ENCODE measurements around the gene RSBN1.
"Not testable (repeated sequence)": the region's sequence is repeated elsewhere in the genome, so short reads cannot be mapped to it uniquely, and the experiment has no call there.

The RSBN1 gene

GRCh38 chr1:113780374-113781146 is 31.7 kb downstream of the RSBN1 start:
- DNase-seq, result no peak

- DNase-seq, result no peak
Observed at GRCh38 chr1:113779542-113779941, 32.7 kb downstream of the RSBN1 start.

DNA sequence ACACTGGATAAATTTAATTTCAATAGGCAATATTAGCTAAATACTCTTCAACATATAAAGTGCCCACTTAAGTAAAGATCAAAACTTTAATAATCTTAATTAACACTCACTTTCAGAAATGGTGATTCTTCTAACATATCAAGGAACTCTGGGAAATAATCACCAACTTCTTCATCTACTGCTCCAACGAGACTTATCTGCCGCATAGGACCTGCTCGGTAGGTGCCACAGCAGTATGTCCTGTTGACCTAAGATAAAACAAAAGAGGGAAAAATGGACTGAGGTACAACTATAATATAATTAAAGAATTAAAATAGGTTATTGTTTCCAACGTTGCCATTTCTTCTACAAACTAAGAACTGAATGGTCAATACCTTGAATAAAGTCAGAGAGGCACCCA is 34.7 kb downstream of the RSBN1 start:
- DNase-seq, result no peak

DNA sequence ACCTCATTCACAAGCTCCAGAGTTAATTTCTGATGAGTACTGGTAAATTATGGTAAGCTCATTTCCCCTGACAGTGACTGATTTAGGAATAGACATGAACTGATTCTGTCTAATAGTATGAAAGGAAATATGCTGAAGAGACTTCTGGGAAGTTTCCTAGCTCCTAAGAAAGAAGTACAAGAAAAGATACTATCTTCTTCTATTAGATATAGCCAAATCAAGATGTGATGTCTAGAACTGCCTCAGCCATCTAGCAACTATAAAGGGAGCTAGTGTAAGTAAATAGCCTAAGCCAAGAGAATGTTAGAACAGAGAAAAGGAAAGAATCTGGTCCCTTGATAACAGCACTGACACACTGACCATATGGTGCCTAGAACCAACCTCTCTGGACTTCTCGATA is 42.2 kb downstream of the RSBN1 start:
- DNase-seq, result no peak

GRCh38 chr1:113769601-113769970 is 42.7 kb downstream of the RSBN1 start:
- DNase-seq, result no peak

DNA sequence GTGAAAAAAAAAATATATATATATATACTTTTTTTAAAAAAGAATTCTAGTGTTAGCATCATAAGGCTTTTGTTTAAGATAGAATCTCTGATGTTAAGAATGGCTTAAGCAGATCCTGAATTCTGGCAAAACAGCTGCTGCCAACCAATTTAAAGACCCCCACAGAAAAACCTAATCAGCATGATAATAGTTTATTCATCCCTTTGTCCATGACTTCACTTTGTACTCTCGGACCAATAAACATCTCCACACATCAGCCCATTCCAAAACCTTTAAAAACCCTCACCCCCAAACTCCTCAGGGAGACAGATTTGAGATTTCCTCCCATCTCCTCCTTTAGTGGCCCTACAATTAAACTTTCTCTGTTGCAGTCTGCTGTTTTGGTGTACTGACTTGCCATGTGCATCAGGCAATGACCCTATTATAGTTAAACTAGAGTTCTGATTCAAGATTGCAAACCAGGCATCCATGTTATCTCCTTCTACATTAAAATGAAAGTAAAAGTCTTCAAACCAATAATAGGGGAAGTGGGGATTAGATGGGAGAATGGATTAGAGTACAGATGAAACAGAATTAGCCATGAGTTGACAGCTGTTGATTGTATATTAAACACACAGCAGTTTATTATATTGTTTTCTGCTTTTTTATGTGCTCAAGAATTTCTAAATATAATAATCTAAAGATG is 43.2 kb downstream of the RSBN1 start:
- DNase-seq, result no peak

DNA sequence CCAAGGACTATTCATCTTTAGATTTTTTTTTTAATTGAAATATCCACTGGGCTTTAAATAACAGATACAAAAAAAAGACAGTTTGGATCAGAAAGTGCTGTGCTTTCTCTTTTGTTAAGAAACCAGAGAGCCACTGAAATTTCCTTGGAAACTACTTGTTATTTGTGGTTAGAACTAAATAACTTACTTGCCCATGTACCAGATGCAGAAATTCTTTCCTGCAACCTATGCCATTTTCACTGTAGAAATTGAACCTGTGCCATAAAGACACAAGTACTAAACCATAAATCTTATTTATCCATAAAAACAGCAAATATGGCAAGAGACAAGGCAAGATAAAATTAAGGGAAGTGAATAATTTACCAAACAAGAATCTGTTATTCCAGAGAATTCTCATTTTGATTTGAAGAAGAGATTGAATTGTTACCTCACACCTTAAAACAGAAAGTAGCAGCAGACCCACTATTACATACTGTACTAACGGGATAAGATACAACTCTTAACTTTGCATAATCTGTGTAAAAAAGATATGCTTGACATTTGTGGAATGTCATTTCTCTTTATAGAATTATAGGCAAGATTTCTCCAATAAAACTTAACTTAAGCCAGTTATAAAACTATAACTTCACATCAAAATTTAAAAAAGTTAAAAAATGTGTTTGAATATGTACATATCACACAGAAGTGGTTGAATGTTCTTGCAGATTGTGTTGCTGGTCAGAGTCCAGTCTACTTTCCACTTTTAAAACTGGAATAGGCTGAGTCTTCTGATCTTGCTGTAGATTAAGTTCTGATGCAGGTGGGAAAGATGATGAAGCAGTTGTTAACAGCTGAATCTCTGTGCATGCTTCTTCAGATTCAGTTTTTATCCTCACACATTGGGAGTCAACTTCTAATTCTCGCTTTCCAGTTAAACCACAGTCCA is 46.7 kb downstream of the RSBN1 start:
- no peak for DNase-seq

- DNase-seq, result no peak
Observed at GRCh38 chr1:113763661-113764060, 48.6 kb downstream of the RSBN1 start.

DNA sequence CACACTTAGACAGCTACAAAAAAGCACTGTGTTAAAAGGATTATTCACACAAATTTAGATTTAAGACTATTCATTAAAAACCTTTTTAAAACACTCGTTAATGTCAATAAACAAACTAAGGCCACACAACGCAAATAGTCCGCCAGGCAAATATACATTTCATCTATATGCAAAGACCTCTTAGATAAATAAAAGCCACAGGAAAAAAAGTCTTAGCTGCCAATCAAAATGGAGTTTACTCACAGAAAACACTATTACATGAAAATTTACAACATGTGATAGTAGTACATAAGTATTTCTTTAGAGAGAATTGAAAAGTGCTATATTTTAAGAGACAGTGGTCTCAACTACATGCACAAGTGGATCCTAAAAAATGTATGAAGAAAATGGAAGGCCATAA is 50.3 kb downstream of the RSBN1 start:
- DNase-seq, result no peak

DNA sequence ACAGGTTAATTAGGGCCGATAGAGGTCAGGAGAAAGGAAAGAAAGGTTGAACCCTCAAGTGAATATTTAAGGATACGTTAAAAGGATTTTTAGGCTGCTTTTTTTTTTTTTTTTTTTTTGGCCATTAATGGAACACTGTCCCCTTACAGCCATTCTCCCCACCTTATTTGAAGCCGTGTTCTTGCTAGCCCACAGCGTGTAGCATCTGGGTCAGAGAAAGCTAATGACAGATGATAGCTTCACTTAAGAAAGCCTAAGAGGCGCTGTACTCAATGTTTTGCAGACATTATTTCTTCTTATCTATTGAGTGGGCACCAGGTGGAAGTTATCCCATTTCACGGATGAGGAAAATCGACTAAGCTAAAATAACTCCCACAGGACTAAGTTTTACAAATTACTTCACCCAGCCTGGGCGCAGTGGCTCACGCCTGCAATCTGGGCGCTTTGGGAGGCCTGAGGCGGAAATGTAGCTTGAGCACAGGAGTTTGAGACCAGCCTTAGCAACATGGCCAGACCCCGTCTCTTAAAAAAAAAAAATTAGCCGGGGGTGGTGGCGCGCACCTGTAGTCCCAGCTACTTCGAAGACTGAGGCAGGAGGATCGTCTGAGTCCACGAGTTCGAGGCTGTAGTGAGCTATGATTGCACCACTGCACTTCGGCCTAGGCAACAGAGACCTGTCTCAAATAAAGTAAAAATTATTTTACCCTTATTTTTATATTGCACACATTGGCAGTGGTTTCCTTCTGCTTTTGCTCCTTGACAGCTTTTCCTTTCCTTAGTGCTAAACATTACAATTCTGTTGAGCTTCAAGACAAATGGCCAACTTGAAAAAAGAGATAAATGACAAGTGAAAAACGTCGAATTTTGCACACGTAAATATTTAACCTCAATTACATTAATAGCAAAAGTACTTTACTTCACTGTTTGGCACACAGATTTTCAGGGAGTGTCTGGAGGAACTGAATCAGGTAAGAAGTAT is 51.9 kb downstream of the RSBN1 start:
- no peak for DNase-seq

- peak; percentile 72 for DNase-seq
Observed at GRCh38 chr1:113759333-113760101, 52.8 kb downstream of the RSBN1 start, which contains the start of gene PHTF1. TSS of gene PHTF1 (minus strand) at chr1:113759486. CDS start at chr1:113758703, 783 bp downstream.

DNA sequence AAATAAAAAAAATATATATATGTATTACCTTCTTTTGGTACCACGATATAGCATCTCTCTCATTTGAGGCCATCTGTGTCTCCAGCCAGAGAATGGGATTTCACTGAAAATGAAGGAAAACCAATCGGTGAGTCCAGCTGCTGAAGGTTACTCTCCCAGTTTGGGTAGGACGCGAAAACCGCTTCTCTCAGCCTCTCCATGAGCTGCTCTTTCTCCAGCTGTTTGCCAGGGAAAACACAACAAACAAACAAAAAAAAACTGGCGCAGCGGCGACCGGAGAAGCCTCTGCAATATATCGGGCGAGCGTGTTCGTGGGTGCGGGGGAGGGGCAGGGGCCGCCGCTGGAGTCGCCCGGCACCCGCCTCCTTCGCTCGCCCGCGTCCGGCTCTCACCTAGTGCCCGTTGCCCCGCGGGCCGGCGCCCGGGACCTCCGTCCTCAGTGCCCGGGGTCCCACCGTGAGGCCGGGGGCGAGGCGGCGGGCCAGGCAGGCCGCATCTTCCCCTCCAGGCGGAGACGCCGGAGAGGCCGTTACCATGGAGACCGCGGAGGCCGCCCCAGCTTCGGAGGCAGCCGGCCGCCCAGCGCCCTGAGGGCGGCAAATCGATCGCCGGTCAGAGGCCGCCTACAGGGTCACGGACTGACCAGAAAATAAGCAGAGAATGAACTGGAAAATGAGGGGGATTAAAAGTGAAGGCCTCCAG is 53.5 kb downstream of the RSBN1 start:
- peak; percentile 61 for DNase-seq

DNA sequence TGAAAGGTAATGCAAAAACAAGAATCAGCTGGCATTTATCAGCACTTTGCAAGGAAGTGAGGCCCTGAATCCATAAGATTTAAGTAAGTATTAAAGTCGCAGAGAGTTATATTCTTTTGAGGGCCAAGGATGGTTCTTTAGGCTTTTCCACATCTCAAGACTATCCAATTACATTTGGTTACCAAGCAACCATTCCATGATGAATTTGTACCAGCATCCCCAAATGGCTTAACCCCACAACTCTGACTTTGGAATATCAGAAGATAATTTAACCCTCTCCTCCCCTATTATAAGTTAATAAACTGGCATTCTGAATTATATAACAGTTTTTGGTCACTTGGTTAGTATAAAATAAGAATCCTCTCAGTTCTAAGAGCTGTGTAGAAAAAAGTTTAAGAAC is 55.8 kb downstream of the RSBN1 start:
- DNase-seq, result no peak

GRCh38 chr1:113753333-113753732 is 58.9 kb downstream of the RSBN1 start:
- not testable (repeated sequence) for DNase-seq

DNA sequence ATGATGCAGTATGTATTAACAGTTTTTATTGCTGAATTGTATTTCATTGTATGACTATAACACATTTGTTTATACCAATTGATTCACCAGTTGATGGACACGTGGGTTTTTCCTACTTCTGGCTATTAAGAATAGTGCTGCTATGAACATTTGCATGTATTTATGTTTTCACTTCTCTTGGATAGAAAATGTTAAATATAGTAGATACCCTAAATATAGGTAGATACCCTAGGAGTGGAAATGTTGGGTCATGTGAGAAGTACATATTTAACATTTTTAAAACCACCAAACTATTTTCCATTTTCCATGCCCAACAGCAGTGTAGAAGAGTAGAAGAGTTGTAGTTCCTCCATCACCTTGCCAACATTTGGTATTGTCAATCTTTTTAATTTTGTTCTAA is 60.8 kb downstream of the RSBN1 start:
- no peak for DNase-seq

GRCh38 chr1:113751114-113751513 is 61.2 kb downstream of the RSBN1 start:
- no peak for DNase-seq

GRCh38 chr1:113749402-113749801 is 62.9 kb downstream of the RSBN1 start:
- no peak for DNase-seq

- DNase-seq, result no peak
Observed at GRCh38 chr1:113747376-113747775, 64.9 kb downstream of the RSBN1 start.

DNA sequence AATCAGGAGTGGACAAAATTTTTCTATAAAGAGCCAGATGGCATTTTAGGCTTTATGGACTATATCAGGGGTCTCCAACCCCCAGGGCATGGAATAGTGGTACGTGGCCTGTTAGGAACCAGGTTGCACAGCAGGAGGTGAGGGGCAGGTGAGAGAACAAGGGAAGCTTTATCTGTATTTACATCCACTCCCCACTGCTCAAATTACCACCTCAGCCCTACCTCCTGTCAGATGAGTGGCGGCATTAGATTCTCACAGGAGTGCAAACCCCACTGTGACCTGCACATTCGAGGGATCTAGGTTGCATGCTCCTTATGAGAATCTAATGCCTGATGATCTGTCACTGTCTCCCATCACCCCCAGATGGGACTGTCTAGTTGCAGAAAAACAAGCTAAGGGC is 66.9 kb downstream of the RSBN1 start:
- no peak for DNase-seq

GRCh38 chr1:113744114-113744513 is 68.2 kb downstream of the RSBN1 start:
- DNase-seq, result no peak

GRCh38 chr1:113742515-113742914 is 69.8 kb downstream of the RSBN1 start:
- DNase-seq, result no peak
